Superior temporal gyrus (tissue), 1 donor: ENCODE measurements around the gene EMSY.
"Not testable (repeated sequence)": the region's sequence is repeated elsewhere in the genome, so short reads cannot be mapped to it uniquely, and the experiment has no call there.

Experiments
- DNase-seq: peaks from one replicate; pipeline ENCODE4 v3.0.0-alpha.2; 2016; ENCODE audit errors: extremely low spot score

Gene EMSY

DNA sequence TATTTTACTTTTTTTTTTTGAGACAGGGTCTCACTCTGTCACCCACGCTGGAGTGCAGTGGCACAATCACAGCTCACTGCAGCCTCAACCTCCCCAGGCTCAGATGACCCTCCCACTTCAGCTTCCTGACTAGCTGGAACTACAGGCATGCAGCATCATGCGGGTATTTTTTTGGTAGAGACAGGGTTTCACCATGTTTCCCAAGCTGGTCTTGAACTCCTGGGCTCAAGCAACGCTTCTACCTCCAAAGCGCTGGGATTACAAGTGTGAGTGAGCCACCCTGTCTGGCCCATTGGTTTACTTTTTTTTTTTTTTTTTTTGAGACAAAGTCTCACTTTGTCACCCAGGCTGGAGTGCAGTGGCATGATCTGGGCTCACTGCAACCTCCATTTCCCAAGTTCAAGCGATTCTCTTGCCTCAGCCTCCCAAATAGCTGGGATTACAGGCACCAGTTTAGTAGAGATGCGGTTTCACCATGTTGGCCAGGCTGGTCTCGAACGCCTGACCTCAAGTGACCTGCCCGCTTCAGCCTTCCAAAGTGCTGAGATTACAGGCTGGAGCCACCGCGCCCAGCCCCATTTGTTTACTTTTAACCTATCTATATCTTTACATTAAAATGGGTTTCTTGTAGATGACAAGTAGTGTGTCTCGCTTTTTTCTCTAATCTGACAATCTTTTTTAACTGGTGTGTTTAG lies 127.5 kb downstream of the EMSY start:
- DNase-seq = not testable (repeated sequence)

DNA sequence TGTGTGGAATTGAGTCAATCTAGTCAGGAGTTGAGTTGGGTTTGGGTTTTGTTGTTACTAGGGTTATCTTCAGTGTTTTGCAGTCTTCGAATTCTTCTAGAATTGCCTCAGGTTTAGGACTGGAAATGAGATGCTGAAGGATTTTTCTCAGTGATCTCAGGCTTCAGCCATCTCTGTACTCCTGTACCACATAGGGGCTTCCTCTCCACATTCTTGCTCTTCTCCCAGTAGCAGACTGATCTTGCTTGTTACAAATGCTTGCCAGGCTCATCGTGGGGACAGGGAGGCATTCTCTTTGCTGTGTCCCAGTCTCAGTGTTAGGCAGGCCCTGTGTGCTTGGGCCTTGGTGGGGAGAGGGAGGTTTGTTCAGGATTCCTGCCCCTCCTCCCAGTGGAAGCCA lies 129.6 kb downstream of the EMSY start:
- DNase-seq = no peak

DNA sequence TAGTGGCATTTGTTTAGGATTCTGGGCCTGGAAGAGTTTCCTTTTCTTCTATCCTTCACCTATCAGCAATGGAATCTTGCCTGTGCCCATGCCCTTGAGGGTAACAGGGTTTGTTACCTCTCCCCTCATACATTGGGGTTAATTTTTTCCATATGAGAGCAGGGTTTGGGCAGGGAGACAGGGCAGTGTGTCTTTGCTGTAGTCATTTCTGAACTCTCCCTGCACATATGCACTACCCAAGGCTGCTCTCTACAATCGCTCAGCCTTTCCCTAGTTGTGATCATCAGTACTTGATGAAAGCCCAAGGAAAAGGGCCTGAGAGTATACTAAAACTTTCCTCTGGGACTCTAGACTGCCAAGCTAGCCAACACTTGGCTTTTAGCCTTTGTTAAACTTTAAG lies 130.1 kb downstream of the EMSY start:
- no peak for DNase-seq

DNA sequence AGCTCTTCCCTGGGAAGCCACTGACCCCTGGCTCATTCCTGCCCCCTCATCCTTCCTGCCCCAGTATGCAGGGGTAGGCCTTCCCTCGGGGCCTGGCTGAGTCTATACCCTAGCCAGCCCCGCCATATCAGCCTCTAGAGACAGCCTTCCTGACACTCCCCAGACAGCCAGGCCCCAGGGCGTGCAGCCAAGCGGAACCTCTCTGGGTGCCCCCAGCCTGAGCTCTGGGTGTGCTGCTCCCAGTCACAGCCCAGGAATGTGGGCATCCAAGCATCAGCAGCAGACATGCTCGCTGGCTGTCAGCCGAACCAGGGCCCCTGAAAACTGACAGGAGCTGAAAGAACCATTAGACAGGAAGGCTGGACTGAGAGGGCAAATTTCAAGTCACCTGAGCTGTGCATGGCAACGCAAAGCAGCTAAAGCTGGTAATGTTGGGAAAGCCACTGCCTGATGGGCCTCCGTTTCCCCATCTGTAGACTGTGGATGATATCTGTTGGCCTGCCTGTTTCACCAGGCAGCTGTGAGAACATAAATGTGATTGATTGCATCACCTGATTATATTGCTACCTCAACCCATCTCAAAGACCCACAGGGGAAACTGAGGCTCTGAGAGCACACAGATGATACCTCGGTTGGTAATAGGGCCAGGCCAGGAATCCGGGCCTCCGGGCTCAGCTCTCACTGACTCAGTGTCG lies 132.6 kb downstream of the EMSY start:
- no peak for DNase-seq

DNA sequence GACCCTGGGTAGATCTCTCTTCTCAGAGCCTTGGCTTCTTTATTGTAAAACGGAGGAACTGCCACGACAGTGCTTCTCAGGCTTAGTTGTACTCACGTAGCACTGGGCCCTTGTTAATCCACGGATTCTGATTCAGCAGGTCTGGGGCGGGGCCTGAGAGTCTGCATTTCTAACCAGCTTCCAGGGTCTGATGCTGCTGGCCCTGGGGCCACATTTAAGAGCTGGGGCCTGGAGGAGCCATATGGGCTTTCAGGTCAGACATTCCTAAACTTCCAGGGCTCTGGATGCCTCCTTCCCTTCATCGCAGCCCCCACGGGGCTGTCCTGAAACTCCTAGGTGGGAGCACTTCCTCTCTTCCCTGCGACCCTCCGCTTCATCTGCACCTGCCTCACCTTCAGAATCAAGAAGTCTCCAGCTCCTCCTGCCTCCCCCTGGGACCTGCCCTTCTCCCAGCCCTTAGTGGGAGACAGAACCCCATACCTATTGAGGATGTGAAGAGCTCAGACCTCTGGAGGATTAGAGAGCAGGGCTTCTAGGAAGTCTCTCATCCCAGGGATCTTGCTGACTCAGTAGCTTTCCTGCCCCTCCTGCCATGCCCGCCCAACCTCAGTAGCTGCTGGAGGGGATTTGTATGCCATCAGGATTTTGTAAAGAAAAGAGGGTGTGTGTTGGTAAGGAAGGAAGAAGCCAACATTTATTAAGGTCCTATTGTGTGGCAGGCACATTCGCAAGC lies 133.3 kb downstream of the EMSY start:
- DNase-seq = no peak

DNA sequence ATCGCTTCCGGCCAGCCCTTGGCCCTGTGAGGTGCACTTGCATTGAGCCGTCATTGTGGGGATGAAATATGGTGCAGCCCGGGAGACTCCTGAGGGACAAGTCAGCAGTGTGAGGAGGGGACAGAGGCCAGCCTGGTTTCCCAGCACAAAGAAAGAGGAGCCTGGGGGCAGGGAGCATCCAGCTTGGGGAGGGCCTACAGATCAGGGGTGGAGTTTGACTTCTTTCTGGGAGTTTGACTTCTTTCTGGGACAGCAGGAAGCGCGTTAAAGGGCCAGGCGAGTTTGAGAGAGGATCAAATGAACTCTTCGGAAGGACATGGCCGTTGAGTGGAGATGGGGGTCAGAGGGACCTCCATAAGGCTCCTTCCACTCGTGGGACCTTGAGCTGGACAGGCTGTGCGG lies 133.8 kb downstream of the EMSY start:
- DNase-seq = no peak

DNA sequence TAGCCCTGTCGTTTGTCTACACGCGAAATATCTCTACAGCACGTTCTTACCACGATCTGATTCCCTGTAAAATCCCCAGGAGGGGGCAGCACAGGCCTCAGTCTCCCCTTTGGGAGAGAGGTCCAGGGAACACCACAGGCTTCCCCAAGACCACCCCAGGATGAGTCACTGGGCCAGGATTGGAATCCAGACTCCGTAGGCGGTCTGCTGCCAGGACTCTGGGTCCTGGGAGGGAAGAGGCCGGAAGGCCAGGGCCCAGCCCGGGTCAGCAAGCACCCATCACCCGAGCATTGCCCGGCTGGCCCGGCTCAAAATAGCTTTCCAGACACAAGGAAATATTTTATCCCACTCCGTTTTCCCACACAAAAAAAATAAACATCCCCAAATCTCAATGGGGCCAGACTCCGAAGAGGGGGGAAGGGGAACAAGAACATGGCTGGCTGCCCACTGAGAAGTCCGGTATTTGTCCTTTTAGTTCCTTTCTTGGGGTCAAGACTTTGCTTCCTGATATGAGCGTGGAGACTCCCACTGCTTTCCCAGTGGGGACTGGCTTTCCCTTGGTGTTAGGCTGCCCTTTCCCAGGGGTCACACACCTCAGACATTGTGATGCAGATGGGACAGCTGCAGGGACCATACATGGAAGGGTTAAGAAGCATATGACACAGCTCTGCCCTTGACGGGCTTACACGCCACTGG lies 134.4 kb downstream of the EMSY start:
- no peak for DNase-seq

DNA sequence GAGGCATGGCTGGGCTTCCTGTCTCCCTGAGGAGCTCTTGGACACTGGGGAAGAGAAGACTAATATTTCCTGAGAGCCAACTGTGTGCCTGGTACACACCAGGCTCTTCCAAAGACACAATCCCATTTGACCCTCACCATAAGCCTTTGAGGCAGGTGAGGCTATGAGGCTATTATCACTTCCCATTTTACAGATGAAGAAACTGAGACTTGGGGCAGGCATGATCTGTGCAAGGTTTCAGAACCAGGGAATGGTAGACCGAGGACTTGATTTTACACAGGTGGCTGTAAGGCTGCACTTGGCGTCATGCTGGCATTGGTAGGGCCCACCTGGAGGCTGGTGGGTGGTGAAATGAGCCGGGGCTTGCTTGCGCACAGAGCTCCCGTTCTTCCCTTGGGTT lies 134.9 kb downstream of the EMSY start:
- no peak for DNase-seq

DNA sequence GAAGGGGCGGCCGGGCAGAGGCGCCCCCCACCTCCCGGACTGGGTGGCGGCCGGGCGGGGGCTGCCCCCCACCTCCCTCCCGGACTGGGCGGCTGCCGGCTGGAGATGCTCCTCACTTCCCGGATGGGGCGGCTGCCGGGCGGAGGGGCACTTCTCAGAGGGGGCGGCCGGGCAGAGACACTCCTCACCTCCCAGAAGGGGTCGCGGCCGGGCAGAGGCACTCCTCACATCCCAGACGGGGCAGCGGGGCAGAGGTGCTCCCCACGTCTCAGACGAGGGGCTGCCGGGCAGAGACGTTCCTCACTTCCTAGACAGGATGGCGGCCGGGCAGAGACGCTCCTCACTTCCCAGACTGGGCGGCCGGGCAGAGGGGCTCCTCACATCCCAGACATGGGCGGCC lies 137.7 kb downstream of the EMSY start:
- DNase-seq = not testable (repeated sequence)

DNA sequence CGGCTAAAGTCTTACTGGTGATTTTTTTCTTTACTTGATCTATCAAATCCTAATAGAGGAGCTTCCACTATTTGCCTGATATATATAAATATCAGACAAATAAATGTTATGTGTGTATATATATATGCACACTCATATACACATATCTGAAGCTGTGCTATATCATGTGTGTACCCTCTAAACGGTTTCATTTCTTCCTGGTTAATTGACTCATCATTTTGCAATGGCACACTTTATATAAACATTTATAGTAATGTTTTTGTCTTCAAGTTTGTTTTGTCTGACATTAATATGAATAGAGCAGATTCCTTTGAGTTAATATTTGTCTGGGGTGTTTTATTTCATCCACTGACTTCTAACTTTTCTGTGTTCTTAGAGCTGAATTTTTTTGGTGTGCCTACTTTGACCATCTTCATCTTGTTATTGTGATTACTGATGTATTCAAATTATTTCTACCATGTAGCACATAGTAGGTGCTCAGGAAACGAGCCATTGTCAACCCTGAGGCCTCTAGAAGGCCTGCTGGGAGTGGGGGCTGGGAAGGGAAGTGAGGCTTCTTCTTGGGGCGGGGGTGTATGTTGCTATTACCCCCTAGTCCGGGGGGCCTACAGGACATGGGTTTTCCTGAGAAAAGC lies 143.1 kb downstream of the EMSY start:
- DNase-seq = no peak

DNA sequence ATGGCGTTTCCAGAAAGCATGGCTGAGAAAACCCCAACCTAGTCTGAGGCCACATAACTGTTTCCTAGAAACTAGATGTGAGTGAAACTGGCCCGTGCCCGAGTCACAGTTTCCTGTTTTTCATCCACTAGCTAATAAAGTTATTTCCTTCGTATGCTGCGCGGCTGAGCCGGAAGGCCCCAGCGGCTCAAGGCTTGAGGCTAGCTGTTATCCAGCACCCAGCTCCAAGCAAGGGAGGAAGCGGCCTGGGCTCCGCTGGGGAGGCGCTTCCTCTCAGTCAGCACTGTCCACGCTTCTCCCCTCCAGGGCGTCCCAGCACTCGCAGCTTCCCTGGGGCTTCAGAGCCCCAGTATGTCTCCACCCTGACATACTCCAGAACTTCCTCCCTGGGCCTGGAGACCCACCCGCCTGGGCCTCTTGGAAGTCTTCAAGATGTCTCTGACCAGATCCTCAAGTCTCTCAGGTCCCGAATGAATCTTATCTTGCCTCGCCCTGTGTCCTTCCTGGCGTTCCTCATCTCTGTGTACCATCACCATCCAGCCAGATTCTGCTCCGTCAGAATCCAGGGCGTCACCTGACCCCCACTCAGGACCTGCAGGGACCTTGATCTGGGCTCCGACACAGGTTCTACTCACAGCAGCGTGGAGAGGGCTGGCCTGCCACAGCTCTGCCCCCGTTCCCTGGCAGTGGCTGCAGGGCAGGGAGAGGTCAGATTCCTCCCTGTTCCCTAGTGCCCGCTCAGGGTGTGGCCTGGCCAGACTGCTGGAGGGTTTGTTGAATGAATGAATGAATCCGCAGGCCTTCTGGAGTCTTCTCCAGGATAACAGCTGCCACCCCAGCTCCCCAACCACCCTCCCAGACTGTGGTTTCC lies 143.9 kb downstream of the EMSY start:
- DNase-seq = no peak

DNA sequence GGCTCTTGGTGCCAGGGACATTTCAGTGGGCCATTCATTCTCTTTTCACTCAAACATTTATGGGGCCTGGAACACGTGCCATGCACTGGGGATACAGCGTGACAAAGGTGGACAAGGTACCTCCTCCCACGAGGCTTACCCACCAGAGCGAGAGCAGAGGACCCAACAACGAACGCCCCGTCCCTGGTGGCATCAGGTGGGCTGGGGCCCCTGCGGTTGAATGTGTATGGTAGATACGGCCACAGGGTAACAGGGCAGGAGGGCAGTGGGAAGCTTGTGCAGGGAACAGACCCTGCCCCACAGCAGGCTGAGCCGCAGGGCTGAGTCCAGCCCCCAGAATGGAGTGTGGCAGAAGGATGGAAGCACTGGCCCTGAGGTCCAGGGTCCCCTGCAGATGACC lies 144.7 kb downstream of the EMSY start:
- no peak for DNase-seq

DNA sequence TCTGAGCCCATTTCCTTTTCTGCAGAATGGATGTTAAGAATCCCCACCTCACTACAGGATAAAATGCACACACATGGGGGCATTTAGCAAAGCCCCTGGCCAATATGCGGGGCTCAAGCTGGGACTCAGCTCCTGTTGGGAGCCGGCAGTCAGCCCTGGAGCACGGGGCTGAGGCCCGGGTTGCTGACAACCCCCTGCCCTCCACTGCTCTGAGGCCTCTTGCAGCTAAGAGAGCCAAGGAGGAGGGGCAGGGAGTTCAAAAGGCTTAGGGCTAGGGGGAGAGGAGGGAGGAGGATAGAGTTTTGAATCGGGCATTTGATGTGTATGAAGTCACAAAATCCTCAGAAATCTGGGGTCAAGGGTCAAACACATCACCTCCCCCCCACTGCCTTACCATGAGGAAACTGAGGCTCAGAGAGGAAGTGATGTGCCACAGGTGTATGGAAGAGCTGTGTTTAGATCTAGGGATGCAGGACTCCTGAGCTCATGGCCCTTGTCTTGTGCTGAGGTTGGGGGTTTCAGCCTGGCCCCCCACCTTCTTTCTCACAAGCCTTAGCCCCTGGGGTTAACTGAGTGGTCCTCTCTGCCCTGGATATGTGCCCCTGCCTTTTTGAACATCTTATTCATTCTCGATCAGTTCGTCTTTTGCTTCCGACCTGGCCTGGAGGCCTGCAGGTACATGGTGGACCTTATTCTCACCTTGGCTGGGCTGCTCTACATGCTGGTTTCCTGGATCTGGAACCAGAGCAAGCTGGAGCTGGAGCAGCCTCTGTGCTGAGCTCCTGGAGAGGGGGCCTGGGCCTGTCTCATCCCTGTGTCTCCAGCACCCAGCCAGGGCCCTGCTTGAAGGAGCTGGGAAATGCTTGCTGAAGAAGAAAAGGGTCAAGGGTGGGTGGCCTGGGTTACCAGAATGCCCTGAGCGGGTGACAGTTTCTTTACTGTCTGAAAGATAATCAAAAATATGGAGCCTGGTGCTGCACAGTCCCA lies 145.4 kb downstream of the EMSY start:
- no peak for DNase-seq

DNA sequence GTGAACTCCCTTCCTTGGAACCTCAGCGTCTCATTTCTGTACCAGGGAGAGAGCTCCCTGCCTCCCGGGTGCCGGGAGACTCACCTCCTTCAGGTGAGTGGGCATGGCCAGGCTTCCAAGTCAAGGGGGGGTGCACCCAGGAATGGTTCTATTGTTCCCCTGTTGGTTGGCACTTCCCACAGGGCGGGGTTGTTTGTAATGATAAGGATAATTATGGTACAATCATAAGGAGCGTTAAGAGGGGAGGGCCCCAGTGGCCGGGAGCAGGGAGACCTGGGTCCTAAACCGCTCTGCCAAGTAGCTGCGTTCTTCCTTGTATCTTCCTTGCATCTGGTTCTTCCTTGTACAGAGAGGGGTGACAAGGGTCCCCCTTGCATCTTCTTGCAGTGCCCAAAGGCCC lies 146.6 kb downstream of the EMSY start:
- no peak for DNase-seq

DNA sequence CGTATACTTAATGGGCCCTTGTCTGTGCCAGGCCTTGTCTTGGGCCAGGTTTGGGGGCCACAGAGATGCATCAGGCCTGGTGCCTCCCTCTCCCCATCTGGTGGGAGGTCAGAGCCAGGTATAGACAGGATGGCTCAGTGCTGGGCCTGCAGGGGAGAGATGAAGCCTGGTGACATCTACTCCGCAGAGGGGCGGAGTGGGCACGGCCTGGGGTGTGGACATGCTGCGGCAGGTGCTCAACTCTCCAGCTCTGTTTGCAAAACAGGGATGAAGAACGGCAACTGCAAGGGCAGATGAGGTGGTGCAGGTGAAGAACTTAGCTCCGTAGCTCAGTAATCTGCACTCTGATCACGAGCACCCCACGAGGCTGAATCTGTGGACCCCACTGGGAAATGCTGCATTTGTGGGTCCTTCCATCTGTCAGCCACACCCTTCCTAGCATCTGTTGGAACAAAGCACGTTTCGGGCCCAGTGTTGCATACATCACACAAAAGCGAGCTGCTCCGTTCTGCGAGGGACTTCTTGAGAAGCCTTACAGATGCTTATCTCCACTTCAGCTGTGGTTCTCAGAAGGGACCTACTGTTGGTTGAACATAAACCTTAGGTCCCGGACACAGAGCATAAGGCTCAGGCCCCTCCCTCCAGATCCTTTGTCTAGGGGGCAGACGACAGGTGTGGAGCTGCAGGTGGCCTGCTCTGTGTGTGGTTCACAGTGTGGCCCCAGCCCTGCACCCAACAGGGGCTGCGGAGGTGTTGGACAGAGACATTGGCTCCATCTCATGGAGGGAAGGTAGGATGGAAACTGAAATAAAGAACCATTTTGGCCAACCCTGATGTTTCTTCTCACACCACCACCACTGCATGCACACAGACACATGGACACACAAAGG lies 147.5 kb downstream of the EMSY start:
- no peak for DNase-seq

DNA sequence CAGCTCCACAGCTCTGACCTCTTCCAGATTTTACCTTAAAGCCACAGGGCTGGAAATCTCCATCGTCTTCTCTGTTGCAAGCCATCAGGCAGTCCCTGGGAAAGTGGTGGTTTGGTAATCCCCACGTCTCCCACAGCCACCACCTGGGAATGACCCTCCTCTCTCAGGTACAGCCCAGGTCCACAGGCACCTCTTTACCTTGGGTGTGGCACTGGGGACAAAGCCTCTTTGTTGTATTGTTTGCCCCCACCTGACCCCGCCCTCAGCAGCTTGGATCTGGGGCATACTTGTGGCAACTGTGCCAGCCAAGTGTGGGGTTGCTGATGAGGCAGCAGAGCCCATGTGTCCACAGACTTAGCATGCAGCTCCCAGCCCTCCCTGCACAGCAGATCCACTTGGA lies 148.1 kb downstream of the EMSY start:
- no peak for DNase-seq

DNA sequence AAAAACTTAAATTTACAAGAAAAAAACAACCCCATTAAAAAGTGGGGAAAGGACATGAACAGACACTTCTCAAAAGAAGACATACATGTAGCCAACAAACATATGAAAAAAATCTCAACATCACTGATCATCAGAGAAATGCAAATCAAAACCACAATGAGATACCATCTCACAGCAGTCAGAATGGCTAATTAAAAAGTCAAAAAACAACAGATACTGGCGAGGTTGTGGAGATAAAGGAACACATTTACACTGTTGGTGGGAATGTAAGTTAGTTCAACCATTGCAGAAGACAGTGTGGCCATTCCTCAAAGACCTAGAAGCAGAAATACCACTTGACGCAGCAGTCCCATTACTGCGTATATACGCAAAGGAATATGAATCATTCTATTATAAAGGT lies 150.3 kb downstream of the EMSY start:
- DNase-seq = not testable (repeated sequence)

DNA sequence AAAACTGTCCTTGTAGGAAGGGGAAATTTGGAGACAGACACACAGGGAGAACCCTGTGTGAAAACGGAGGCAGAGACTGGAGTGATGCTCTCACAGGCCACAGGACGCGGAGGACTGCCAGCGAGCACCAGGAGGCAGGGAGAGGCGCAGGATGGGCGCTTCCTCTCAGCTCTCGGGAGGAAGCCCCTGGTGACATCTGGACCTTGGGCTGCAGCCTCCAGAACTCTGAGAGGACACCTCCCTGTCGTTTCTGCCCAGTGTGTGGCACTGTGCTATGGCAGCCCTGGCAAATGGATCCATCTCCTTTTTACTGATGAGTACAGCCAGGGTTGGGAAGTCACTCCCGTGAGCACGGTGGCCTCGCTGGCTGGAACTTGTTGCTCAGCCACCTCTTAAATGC lies 151.8 kb downstream of the EMSY start:
- DNase-seq = no peak
